DMS153 treated with DMSO at 0.1 percent for 48 hours (cell line): ENCODE measurements around the gene DSC1.

Experiments
- DNase-seq: peaks from one replicate; lab custom pipeline; 2025; ENCODE audit not compliant: unreplicated experiment; lab: John Stamatoyannopoulos, UW

The DSC1 gene, protein sequence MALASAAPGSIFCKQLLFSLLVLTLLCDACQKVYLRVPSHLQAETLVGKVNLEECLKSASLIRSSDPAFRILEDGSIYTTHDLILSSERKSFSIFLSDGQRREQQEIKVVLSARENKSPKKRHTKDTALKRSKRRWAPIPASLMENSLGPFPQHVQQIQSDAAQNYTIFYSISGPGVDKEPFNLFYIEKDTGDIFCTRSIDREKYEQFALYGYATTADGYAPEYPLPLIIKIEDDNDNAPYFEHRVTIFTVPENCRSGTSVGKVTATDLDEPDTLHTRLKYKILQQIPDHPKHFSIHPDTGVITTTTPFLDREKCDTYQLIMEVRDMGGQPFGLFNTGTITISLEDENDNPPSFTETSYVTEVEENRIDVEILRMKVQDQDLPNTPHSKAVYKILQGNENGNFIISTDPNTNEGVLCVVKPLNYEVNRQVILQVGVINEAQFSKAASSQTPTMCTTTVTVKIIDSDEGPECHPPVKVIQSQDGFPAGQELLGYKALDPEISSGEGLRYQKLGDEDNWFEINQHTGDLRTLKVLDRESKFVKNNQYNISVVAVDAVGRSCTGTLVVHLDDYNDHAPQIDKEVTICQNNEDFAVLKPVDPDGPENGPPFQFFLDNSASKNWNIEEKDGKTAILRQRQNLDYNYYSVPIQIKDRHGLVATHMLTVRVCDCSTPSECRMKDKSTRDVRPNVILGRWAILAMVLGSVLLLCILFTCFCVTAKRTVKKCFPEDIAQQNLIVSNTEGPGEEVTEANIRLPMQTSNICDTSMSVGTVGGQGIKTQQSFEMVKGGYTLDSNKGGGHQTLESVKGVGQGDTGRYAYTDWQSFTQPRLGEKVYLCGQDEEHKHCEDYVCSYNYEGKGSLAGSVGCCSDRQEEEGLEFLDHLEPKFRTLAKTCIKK

GRCh38 chr18:31162825-31163435 lies at the start of gene DSC1:
Gene DSC1, minus strand, starts transcription at chr18:31162856. Its CDS starts 262 bp downstream, at chr18:31162594.
- no peak for DNase-seq

GRCh38 chr18:31211047-31211446 lies 48.4 kb upstream of the DSC1 start:
- no peak for DNase-seq

DNA sequence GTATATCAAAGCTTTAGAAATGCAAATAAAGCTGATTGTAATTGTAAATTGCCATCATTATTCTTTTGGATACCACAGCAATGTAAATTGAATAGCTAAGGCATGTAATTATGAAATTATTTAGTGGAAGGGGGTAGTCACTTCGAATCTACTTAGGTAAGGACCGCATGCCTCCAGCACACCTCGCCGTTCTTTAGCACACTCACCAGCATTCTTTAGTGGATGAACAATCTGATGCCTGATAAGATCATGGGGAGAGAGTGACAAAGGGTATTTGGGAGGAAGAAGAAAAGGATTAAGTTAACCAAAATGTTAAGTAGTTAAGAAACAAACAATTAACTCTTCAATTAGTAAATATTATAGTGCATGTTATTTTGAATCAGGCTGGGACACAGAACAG lies 46.4 kb upstream of the DSC1 start:
- DNase-seq = no peak

GRCh38 chr18:31207391-31207790 lies 44.7 kb upstream of the DSC1 start:
- DNase-seq = no peak

DNA sequence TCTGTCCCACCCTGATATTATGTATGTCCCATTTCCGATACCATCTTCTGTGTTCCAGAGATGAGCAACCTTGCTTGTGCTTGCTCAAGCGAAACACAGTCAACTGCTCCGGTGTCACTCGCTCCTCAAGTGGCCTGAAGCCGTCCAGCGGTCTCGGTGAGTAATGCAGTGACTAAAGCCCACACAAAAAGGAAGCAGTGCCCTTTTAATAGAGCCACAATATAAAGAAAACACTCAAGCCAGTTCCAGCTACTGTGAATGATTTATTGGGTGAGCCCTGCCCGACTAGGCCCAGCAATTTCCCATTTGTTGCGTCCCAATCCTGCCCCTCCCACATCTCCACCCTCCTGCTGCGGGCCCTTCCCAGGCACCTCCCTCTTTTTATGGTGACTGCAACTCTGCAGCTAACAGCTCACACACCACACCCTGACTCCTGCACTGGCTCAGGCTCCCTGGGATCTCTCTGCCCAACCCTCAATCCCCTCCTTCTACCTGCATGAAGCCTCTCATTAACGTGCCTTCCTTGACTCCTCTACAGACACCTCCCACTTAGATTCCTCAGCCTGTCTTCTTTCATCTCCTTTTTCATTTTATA lies 44.2 kb upstream of the DSC1 start:
- peak; percentile 83 for DNase-seq

- DNase-seq = no peak
Observed at GRCh38 chr18:31206071-31206470, 43.4 kb upstream of the DSC1 start.

- DNase-seq = no peak
Observed at GRCh38 chr18:31205273-31205672, 42.6 kb upstream of the DSC1 start.

DNA sequence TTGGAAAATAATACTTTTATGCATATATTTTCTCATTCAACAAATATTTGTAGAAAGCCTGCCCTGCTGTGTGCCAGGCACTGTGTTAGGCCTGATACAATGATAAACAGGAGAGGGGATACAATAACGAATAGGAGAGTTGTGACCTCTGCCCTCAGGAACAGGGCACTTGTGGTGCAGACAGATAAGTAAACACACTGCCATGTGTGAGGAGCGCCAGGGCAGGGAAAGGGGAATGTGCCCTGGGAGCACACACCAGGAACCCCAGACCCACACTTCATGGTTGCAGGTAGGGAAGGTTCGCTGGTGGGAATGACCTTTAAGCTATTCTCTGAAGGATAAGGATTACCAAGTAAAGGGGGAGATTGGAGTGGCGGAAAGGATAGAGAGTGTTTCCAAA lies 42.2 kb upstream of the DSC1 start:
- DNase-seq = no peak

DNA sequence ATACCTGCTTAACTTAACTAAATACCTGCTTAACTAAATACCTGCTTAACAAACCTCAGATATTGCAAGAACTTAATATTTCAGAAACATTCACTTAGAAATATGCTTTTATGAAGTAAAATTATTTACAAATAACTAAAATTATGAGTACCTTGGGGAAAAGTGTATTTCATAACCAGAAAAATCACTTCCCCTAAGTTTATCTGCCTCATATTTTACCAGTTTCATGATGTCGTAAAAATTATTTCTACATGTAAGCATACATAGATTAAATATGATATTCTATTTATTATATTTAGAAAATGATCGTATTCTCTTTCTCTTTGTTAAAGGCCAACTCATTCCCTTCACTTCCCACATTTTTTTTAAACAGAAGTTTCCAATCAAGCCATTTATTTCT lies 41.5 kb upstream of the DSC1 start:
- no peak for DNase-seq

- no peak for DNase-seq
Observed at GRCh38 chr18:31203794-31204148, 41.1 kb upstream of the DSC1 start.

GRCh38 chr18:31203096-31203793 lies 40.6 kb upstream of the DSC1 start:
- DNase-seq = no peak

GRCh38 chr18:31199190-31199769 lies 36.6 kb upstream of the DSC1 start:
- no peak for DNase-seq

DNA sequence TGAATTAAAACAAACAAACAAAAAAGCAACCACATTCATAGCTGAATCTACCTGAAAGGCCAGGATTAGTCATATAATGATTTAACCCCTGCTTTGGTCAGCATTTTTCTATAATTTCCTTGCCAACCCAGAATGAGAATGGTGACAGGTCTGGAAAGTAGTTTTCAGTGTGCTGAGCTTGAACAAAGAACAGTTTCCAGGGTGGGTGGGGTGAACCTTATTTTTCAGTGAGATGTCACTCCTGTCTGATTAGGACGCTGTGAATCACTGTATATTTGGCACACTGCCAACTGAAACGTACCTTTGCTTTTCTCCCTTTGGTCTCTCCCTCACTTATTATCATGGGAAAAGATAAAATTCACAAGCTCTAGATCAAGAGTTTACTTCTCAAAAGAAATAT lies 35.0 kb upstream of the DSC1 start:
- DNase-seq = no peak

GRCh38 chr18:31195063-31195462 lies 32.4 kb upstream of the DSC1 start:
- no peak for DNase-seq

DNA sequence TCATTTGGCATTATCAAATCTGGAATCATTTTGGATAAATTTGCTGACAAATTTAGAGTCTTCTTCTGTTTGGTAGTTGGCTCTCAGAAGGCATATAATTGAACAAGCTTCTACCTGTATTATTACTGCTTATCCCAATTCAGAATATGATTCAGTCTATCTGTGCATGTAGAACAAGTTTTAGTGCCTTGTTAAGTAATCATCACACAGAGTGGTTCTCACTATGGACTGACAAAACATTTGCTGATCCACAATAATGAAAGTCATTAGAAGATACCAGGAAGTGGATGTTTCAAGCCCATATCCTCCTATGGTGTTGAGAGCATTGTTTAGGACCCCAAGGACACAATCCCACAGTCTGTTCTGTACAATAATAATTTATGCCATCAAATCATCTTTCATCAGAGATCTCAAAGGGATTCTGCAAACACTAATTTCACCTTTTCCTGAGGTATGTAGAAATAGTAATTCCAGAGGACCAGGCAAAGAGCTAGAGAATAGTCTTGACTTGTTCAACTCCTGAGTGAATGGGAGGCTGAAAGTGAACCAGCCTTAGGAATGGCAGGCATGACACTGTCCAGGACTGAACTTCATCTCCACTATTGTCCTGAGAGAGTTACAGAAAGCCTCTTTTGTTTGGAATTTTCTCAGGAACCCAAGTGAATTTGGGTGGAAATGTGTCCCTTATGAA lies 29.6 kb upstream of the DSC1 start:
- no peak for DNase-seq

DNA sequence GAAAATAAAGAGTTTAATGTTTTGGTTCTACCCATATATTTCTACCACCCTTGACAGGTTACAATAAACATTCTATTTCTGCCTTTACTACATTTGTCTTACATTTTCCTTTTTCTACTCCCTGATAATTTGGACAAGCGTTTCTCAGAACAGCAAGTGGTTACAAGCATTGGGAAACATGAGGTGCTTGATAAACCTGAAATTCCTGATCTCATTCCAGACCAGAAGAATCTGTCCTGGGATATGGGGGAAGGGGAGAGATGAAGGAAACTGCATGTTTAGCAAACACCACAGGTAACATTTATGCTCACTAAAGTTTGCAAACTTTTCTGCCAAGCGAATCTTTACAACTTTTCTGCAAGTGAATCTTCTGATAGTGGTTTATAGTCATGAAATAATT lies 28.3 kb upstream of the DSC1 start:
- DNase-seq = no peak

GRCh38 chr18:31189757-31190156 lies 27.1 kb upstream of the DSC1 start:
- no peak for DNase-seq

DNA sequence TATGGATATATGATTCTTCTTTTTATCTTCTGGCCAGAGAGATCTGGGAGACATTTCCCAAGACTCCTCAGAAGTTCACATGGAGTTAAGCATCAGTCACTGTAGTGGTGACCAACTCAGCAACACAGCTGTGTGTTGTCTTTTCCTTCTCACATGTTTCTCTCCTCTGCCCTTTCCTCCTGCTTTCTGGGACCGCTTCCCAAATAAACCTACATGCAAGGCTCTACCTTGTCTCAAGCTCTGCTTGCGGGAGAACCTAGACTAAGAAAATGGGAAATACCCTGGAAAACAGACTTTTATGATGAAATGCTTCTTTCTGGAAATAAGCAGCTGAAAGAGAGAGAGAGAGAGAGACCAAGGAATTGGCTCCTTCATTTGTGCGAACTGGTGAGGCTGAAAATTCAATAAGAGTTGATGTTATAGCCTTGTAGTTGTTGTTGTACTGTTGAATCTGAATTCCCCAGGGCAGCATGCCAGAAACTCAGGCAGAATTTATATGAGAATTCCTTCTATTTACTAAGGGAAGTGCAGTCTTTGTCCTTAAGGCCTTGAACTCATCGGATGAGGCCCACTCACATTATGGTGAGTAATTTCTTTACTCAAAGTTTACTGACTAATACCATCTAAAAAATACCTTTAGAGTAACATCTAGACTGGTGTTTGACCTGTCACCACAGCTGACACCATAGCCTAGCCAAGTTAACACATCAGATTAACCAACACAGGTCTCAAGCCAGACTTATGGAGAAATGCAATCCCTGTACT lies 22.7 kb upstream of the DSC1 start:
- DNase-seq = no peak

GRCh38 chr18:31183302-31183701 lies 20.6 kb upstream of the DSC1 start:
- DNase-seq = no peak
